Activated CD4-positive, alpha-beta T cell treated with anti-CD3 and anti-CD28 coated beads, Interleukin-10, Interleukin-2, amounts not matched to agents 100 ng/mL and 50 ng/mL, durations not matched to agents 16 hours and 8 hours (primary cell): ENCODE results near the gene S100A4.

Experiments
- DNase-seq: peaks from one replicate; pipeline ENCODE4 v3.0.0-alpha.2; 2020

The S100A4 gene

DNA sequence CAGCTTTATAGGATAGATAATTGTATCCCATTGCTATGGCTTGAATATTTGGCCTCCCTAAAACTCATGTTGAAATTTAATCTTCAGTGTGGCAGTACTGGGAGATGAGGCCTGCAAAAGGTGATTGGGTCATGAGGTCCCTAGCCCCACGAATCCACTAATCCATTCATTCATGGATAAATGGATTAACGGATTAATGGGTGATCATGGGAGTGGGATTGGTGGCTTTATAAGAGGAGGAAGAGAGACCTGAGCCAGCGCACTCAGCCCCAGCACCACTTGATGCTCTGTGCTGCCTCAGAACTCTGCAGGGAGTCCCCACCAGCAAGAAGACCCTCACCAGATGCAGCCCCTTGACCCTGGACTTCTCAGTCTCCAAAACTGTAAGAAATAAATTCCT is 41.8 kb downstream of the S100A4 start:
- no peak for DNase-seq

DNA sequence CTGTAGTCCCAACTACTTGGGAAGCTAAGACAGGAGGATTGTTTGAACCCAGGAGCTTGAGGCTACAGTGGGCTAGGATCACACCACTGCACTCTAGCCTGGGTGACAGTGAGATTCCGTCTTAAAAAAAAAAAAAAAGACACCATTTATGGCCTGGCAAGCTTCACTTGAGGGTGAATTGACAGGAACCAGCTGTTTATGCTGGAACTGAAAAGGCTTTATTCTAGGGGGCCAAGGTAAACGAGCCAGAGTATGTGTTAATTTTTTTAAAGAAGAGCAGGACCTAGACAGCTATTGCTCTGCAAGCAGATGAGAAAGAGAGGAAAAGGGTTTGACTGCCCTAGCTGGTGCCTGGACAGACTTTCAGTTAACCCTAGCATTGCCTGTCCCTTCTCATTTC is 46.9 kb downstream of the S100A4 start:
- DNase-seq = no peak

DNA sequence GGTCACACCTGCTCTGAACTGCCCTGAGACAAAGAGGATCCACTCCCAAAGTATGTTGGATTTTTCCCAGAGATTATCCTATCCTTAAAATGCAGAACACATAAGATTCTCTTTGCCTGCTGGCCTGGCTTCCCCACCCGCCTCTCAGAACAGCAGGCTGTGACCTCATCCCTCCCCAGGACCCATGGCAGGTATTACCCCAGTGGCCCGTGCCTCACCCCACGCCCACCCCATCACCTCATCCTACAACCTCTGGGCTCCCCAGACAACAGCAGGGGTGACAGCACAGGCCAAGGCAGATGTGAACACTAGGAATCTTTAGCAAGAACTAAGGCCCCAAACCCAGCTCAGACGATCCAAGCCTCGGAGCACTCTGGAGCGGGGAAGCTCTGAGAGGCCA is 50.1 kb downstream of the S100A4 start:
- no peak for DNase-seq

DNA sequence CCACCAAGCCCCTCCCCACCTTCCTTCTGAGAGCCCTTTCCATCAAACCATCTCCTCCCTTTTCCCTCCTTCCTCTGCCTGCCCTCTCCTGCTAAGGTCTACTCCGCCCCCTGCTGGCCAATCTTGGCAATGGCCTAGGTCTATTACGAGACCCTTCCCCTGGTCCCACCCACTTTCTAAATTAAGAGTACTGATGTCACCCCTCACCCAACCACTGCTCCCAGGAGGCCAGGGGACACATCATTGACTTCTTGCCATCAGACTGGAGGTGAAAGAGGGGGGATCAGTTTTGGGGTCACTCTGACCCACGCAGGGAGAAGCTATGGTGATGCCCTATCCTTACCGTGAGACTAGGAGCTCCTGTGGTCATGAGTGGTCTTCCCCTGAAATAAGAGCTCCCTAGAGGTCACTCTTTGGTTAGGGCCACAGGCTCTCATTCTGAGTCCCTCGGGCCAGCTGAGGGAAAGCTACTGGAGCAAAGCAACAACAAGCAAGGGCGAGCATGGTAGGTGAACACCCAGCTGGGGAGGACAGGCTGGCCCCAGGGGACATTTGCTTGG is 50.5 kb downstream of the S100A4 start:
- peak; percentile 81 for DNase-seq
